ENCODE data around the gene PRCC. TPM values are rescaled to one million over a fixed set of nuclear protein-coding genes. Genes with fewer than 3 reads are reported as not detected.
"Not testable (repeated sequence)": the region's sequence is repeated elsewhere in the genome, so short reads cannot be mapped to it uniquely, and the experiment has no call there.

The PRCC gene
- total RNA-seq, 1 donor from 2014 or later, result 9.3 TPM

GRCh38 chr1:156744344-156744743 lies 23.0 kb upstream of the PRCC start:
- DNase-seq (ENCODE audit: low read depth in 2 of 2), result no peak

DNA sequence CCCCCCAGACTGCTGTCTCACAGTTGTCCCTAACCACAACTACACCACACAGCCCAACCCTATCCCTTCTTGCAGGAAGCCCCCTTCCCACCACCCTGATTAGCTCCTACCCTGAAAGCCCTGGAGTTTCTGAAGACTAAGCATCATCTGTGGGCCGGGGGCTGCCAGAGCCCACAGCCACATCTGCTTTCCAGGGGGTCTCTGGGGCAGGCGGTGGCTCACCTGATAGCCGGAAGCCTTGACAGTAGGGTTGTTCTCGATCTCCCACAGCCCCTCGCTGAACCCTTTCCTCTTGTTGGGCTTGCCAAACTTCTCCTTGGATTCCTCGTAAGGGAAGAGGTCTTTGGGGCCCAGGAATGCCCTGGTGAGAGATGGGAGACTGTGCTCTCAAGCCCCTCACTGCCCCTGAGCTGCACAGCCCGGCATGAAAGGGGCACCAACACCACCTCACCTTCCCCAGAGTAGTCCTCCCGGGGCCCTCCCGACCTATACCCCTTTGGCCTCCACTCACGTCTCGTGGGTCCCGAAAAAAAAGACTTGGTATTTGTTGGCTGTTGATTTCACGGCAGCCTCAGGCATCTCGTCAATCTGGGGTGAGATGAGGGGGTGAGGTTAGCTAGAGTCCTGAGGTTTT lies 22.4 kb upstream of the PRCC start:
- DNase-seq (ENCODE audit: low read depth in 2 of 2), result no peak

DNA sequence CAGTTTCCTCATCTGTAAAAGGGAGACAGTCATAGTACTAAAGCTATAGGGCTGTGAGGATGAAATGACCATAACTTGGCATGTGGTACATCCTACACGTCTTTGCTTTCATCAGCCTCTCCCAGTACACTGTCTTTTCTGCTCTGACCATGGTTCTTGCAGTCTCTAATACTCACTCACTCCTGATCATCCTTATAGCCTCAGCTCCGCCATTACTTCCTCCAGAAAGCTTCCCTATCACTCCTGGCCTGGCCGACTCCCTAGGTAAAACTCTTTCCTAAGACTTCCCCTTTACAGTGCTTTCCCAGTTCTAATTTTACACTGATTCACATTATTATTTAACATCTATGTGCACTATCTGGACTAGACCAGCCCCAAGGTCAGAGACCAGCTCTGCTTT lies 21.5 kb upstream of the PRCC start:
- DNase-seq (ENCODE audit: low read depth in 2 of 2), result no peak

- no peak for DNase-seq (ENCODE audit: low read depth in 2 of 2)
Observed at GRCh38 chr1:156746406-156746727, 21.0 kb upstream of the PRCC start.

GRCh38 chr1:156746728-156747631 lies 20.4 kb upstream of the PRCC start:
- DNase-seq (ENCODE audit: low read depth in 2 of 2), result peak; percentile 95 to 97

- peak; percentile 9 to 36 for DNase-seq (ENCODE audit: low read depth in 2 of 2)
Observed at GRCh38 chr1:156747742-156748669, 19.3 kb upstream of the PRCC start.

- DNase-seq (ENCODE audit: low read depth in 2 of 2), result peak; percentile 50 to 79
Observed at GRCh38 chr1:156748670-156749418, 18.5 kb upstream of the PRCC start.

DNA sequence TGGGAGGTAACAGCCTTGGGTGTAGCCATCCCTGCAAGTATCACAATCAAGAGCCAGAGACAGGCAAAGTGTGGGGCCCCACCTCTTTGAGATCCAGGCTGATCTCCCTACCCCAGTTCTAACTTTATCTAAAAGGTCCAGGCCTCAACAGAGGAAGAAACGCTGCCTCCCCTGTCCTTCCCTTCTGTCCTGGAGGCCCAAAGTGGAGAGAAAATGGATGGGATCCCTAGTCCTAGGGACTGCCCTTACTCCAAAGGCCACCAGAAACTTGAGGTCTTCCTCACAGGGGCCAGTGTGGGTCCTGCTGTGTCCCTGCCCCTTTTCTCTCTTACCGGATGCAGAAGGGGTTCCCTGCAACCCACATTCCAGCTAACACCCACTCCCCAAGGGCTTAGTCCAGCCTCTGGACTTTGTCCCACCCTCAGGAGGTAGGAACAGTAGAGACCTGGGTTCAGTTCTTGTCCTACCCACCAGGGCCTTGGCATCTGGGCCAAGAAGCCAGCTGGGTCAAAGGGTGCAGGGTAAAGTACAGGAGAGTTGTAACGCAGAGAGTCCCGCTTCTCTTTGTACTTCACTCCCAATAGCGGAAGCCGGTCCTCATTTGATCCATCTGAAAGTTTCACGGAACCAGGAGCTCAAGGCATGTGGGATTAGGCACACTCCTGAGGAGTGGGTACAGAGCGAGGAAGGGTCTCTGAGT lies 17.8 kb upstream of the PRCC start:
- peak in 1 of 2 donors; percentile 9 for DNase-seq (ENCODE audit: low read depth in 2 of 2)

- DNase-seq (ENCODE audit: low read depth in 2 of 2), result peak; percentile 9 to 10
Observed at GRCh38 chr1:156750191-156750672, 17.1 kb upstream of the PRCC start.

- peak; percentile 43 to 56 for DNase-seq (ENCODE audit: low read depth in 2 of 2)
Observed at GRCh38 chr1:156750711-156751450, 16.5 kb upstream of the PRCC start.

GRCh38 chr1:156751451-156751756 lies 15.9 kb upstream of the PRCC start, which contains the start of gene HDGF:
HDGF (minus strand) TSS chr1:156751675; CDS start chr1:156751429, 246 bp downstream.
- DNase-seq (ENCODE audit: low read depth in 2 of 2), result no peak

DNA sequence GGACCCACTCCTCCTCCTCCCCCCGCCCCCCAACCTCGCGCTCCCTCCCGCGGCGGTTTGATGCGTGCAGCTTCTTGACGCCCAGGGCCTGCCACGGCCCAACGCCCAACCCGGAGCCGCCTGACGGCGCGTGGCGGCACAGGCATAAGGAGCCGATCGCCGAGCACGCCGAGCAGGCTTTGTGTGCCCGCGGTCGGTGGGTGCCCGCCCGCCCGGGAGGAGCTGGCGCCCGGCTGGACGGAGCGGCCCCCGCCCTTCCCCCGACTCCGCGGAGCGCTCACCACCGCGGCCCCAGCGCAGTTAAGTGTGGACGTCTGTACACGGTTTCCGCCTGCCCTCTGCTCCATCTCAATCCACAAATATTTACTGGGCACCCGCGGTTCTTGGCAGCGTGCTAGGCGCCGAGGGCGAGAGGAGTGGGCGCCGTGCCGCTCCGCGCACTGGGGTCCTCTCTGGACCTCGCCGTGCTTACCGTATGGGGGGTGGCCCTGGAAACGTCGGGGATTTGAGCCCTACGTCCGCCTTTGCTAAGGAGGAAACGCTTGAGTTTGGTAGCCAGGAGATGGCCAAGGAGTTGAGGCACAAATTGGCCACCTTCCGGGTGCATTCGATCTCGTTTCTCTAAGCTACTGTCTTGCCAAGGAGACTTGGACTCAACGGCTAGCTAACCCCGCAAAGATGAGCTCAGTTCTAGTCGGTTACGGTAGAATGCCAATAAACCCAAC lies 15.4 kb upstream of the PRCC start:
- DNase-seq (ENCODE audit: low read depth in 2 of 2), result peak; percentile 97 to 98

DNA sequence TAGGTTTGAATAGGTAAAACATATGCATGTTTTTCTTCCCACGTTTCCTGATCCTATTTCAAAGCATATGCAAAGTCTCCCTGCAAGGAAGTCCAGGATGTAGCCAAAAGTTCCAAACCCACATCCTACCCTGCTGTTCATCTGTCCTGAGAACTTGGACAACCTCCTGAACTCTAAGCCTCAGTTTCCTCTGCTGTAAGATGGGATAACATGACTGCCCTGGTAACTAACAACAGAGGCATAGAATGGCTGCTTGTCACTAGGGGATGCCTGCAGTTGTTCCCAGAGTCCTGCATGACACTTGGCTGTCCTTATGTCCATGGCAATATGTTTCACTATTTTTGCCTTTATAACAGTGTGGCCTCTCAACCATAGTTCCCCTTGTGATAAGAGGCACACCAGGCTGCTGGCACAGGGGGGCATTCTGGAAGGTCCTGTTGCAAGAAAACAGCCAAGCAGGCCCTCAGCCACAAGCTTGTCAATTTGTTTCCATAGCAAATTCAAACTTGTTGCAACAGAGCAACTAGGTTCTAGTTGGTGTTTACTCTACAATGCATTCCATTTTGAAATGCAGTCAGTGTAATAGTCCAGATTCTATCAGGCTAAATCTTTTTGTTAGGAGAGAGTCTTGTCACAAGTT lies 14.4 kb upstream of the PRCC start:
- peak; percentile 13 to 41 for DNase-seq (ENCODE audit: low read depth in 2 of 2)

DNA sequence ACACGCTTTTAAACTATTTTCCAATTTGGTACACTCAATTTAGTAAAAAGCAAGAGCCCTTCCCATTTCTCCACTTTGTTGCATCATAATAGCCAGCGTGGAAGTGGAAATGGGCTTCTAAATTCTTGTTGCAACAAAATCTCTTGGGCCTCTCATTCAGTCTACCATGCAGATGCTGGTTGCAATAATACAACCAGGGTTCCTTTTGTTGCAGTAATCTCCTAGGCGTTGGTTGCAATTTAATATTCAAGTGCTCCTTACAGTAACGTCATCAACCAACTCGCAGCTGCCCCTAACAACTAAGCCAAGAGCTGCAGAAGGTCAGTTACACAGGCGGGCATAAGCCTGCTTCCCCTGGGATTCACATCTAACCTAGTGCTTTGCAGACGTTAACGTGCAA lies 13.1 kb upstream of the PRCC start:
- DNase-seq (ENCODE audit: low read depth in 2 of 2), result no peak

GRCh38 chr1:156755527-156755950 lies 11.8 kb upstream of the PRCC start:
- no peak for DNase-seq (ENCODE audit: low read depth in 2 of 2)

DNA sequence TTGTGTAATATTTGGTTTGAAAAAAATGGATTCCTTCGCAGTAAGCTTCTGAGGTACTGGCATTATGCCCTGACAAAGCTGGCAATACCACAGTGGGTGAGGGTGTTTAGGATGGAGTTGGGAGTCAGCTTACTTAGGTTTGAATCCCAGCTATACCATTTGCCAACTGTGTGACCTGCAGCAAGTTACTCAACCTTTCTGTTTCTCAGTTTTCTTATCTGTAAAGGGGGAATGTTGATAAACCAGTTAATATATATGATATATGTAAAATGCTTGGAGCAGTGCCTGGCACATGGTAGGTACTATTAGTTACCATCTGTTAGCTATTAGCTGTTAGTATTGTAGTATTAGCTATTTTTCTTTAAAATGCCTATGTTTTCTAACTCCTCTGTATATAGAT lies 11.0 kb upstream of the PRCC start:
- no peak for DNase-seq (ENCODE audit: low read depth in 2 of 2)

- not testable (repeated sequence) for DNase-seq (ENCODE audit: low read depth in 2 of 2)
Observed at GRCh38 chr1:156757572-156758253, 9.6 kb upstream of the PRCC start.
